Left ventricle myocardium inferior (tissue), 1 donor: Measurements from ENCODE around the gene SLC12A7. TPM values are rescaled to one million over a fixed set of nuclear protein-coding genes. Genes with fewer than 3 reads are reported as not detected.

ENCODE experiments used
- DNase-seq: peaks from one replicate; pipeline ENCODE4 v3.0.0-alpha.2; 2020
- H3K27ac ChIP-seq: fragments of 200-600 bp; replicated peaks from 2 replicates; pipeline ENCODE4 v1.8.0; 2021
- H3K27me3 ChIP-seq: fragments of 200-600 bp; 2 replicates; pipeline ENCODE4 v1.8.0; 2021; ENCODE audit warnings: low read depth
- H3K36me3 ChIP-seq: fragments of 200-600 bp; 2 replicates; pipeline ENCODE4 v1.8.0; 2021
- H3K4me1 ChIP-seq: fragments of 200-600 bp; 2 replicates; pipeline ENCODE4 v1.8.0; 2021
- H3K4me3 ChIP-seq: fragments of 200-600 bp; 2 replicates; pipeline ENCODE4 v1.8.0; 2021; ENCODE audit warnings: mild to moderate bottlenecking, moderate library complexity
- H3K9me3 ChIP-seq: fragments of 200-600 bp; replicated peaks from 2 replicates; pipeline ENCODE4 v1.8.0; 2021
- CTCF ChIP-seq: fragments of 200-600 bp; IDR thresholded peaks from 2 replicates; pipeline ENCODE4 v1.8.0; 2021; ENCODE audit warnings: antibody characterized with exemption, mild to moderate bottlenecking, borderline replicate concordance
- intact Hi-C: fragments of 100-400 bp; cut with micrococcal nuclease; formaldehyde crosslinking; loops from one replicate; pipeline ENCODE4 v1.11.0; 2022
- total RNA-seq: library from RNA; stranded (reverse); fragmentation: NEBNext Ultra II Directional; extraction: Animal tissue kit (Norgen Biotek cat#: 25700); gene quantifications from one replicate; pipeline ENCODE4 v1.2.1, GENCODE V29; 2021
- donor health status: DM: no; HTN: yes; CAD: no; lungs with severe emphysema.

The SLC12A7 gene
- total RNA-seq, 1 donor from 2014 or later = 140 TPM

- DNase-seq = no peak
- intact Hi-C loops = no loop called here
- Histone ChIP-seq H3K9me3 (no peaks in the 10 kb centered on the region), H3K27me3 (no peaks in the 10 kb centered on the region), H3K4me1 (peaks cover 46% of the 10 kb centered on the region), H3K4me3 (no peak overlapping the region), H3K36me3 (no peaks in the 10 kb centered on the region), H3K27ac (no peak overlapping the region)
- TF ChIP-seq CTCF = no peak
Measured at GRCh38 chr5:1113805-1114586, 2.1 kb upstream of the SLC12A7 start.

- Histone ChIP-seq H3K9me3 (no peaks in the 10 kb centered on the region), H3K4me3 (no peak overlapping the region), H3K27ac (no peak overlapping the region), H3K36me3 (no peaks in the 10 kb centered on the region), H3K4me1 (peaks cover 46% of the 10 kb centered on the region), H3K27me3 (no peaks in the 10 kb centered on the region)
- intact Hi-C loops = no loop called here
- no peak for TF ChIP-seq CTCF
- DNase-seq = no peak
Measured at GRCh38 chr5:1113332-1113690, 1.4 kb upstream of the SLC12A7 start.

GRCh38 chr5:1112596-1113331 is 901 bp upstream of the SLC12A7 start:
- no peak overlapping the region for H3K4me3 ChIP-seq
- H3K27me3 ChIP-seq = no peaks in the 10 kb centered on the region
- DNase-seq = no peak
- no peaks in the 10 kb centered on the region for H3K9me3 ChIP-seq
- peaks cover 46% of the 10 kb centered on the region for H3K4me1 ChIP-seq
- no peaks in the 10 kb centered on the region for H3K36me3 ChIP-seq
- no peak for TF ChIP-seq CTCF
- intact Hi-C loops = no loop called here
- H3K27ac ChIP-seq = no peak overlapping the region

GRCh38 chr5:1111241-1111726 is 579 bp downstream of the SLC12A7 start:
- TF ChIP-seq CTCF = no peak
- Histone ChIP-seq H3K4me3 (peak overlapping the region; percentile 93), H3K36me3 (no peaks in the 10 kb centered on the region), H3K27me3 (no peaks in the 10 kb centered on the region), H3K4me1 (peaks cover 58% of the 10 kb centered on the region), H3K27ac (peak overlapping the region; percentile 98), H3K9me3 (no peaks in the 10 kb centered on the region)
- intact Hi-C loops = no loop called here
- DNase-seq = peak; percentile 70

GRCh38 chr5:1110307-1111240 is 1.3 kb downstream of the SLC12A7 start:
- H3K27ac ChIP-seq = peak overlapping the region; percentile 98
- no peaks in the 10 kb centered on the region for H3K36me3 ChIP-seq
- H3K4me1 ChIP-seq = peaks cover 65% of the 10 kb centered on the region
- DNase-seq = no peak
- intact Hi-C loops = no loop called here
- no peaks in the 10 kb centered on the region for H3K9me3 ChIP-seq
- TF ChIP-seq CTCF = no peak
- peak overlapping the region; percentile 93 for H3K4me3 ChIP-seq
- H3K27me3 ChIP-seq = no peaks in the 10 kb centered on the region
